NCI-H345 (cell line): Measurements from ENCODE around the gene FSTL3.
A peak's percentile ranks its signal among the peaks of the same experiment; 100 is the strongest.
"Not testable (repeated sequence)": the region's sequence is repeated elsewhere in the genome, so short reads cannot be mapped to it uniquely, and the experiment has no call there.

Source experiments
- DNase-seq: peaks from one replicate; lab custom pipeline; 2025; lab: John Stamatoyannopoulos, UW

Gene FSTL3

DNA sequence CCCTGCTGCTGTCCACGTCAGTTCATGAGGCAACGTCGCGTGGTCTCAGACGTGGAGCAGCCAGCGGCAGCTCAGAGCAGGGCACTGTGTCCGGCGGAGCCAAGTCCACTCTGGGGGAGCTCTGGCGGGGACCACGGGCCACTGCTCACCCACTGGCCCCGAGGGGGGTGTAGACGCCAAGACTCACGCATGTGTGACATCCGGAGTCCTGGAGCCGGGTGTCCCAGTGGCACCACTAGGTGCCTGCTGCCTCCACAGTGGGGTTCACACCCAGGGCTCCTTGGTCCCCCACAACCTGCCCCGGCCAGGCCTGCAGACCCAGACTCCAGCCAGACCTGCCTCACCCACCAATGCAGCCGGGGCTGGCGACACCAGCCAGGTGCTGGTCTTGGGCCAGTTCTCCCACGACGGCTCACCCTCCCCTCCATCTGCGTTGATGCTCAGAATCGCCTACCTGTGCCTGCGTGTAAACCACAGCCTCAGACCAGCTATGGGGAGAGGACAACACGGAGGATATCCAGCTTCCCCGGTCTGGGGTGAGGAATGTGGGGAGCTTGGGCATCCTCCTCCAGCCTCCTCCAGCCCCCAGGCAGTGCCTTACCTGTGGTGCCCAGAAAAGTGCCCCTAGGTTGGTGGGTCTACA, 6.6 kb downstream of the FSTL3 start:
- no peak for DNase-seq

DNA sequence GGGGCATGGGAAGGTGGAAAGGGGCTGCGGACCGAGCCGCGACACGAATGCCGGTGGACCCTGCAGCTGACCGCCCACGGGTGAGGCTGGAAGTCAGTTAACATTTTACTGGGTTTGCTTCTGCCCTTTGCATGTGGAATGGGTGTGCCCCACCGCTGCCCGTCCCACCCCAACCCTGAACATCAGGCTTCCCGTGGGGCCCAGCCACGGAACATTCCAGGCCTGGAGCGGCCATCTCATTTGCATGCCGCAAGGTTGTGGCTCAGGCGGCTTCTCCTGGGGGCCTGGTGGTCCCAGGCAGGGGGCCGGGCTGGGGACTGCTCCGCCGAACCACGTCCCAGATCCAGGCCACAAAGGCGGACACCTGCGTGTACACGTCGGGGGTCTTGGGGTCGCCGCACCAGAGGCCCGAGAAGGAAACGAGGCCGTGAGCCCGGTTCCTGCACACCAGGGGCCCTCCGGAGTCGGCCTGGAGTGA, 9.3 kb downstream of the FSTL3 start:
- DNase-seq, result no peak

DNA sequence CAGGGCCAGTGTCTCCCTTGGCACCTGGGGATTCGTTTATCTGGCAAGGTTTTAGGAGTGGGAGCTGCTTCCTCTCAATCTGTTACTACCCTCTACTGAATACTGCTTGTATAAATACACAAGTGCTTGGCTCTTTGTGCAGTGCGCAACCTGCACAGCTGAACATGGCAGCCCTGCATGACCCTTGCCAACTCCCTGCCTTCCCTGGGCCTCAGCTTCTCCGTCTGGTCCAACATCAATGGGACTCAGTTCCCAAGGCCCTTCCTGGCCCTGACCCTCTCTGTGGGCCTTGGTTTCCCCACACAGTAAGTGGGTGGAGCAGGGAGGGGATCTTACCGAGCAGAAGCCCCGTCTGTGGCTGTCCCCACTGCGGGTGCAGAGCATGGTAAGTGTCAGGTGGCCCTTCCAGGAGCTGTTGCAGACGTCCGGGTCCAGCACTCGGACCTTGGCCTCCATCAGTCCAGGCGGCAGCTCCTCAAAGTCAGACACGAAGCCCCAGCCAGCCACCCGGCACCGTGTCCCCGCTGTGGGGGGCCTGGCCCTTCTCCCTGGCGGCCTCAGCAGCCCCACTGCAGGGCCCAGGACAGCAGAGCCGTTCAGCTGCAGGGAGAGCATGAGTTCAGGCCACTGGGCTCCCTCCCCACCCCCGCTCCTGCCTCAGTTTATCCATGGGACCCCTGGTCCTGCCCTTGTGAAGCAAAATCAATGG, 10.6 kb downstream of the FSTL3 start:
- no peak for DNase-seq

DNA sequence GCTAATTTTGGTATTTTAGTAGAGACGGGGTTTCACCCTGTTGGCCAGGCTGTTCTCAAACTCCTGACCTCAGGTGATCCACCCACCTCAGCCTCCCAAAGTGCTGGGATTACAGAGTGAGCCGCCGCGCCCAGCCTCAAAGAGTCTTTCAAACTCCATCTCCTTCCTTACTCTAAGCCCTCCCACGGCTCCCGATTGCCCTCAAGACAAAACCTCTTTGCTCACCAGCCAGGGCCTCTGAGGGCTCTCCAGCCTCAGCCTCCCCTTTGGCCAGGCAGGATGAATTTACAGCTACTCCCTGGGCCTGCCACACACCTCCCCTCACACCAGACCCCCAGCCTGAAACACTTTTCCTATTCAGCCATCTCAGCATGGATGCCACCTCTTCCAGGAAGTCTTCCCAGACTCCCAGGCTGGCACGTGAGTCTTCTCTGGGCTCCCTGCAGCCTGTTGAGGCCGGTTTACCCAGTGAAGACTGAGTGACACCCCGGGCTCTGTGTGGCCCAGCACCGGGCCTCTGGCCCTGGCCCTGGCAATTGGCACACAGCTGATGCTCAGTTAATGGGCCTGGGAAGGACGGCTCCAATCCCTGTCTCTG, 11.5 kb downstream of the FSTL3 start:
- no peak for DNase-seq

DNA sequence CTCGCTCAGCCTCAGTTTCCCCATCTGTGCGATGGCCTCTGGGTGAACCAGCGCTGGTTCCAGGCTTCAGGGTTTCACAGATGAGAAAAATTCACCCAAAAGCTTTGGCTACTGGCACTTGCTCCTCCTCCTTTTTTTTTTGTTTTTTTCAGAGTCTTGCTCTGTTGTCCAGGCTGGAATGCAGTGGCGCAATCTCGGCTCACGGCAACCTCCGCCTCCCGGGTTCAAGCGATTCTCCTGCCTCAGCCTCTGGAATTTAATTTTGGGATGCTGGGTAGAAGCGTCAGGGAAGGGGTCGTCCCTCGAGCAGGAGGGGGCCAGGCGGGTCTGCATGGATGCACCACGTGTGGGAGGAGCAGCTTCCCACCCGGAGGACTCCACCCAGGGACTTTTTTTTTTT, 12.0 kb downstream of the FSTL3 start:
- DNase-seq, result no peak

DNA sequence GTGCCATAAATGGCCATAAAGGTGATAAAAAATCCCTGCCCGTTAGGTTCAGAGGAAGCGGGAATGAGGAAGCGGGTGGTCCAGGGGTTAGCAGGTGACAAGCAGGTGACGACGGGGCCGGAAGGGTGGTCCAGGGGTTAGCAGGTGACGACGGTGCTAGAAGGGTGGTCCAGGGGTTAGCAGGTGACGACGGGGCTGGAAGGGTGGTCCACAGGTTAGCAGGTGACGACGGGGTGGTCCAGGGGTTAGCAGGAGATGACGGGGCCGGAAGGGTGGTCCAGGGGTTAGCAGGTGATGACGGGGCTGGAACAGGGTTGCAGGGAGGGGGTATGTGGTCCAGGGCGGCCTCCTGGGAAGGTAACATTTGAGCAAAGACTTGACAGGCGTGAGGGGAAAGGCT, 12.8 kb downstream of the FSTL3 start:
- no peak for DNase-seq

DNA sequence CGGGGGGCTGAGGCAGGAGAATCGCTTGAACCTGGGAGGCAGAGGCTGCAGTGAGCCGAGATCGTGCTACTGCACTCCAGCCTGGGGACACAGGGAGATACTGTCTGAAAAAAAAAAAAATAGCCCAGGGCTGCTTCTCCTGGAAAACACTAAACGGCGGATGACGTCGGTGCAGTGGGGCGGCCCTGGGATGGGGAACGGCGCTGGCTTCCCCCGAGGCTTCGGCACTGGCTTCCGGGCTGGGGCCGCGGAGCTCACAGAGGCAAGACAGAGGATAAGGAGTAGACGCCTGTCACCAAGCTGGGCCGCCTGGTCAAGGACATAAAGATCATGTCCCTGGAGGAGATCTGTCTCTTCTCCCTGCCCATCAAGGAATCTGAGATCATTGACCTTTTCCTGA, 14.0 kb downstream of the FSTL3 start:
- no peak for DNase-seq

DNA sequence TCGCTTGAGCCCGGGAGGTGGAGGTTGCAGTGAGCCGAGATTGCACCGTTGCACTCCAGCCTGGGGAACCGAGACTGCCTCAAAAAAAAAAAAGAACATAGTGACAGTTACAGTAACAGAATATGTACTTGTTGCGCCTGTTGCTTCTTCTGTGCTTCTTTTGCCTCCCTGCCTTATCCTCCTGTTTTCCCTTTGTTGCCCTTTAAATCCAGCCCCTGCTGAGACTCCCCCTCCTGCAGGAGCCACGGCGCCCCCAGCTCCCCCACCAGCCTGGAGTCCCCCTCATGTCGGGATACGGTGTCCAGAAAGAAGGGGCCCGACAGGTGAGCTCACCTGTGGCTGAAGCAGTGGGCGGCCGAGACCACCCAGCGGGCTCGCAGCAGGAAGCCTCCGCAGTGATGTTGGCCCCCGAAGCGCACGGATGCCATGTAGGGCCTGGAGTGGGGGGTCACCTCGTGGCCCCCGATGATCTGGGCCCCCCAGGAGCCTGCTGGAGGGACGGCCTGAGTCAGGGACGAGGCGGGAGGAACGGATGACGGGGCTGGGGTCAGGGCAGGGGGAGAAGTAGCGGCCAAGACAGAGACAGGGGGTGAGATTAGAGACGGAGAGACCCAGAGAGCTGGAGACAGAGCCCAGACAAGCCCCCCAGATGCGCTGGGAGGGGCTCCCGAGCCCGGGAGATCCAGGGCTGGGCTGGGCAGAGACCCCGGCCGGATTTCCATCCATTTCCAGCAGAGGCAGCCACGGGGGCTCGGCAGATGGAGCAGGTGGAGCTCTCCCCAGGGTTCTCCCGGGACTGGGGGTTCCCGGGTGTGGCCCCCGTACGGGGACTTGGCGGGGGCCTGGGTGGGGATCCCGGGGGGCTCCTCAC, 18.5 kb downstream of the FSTL3 start:
- no peak for DNase-seq

DNA sequence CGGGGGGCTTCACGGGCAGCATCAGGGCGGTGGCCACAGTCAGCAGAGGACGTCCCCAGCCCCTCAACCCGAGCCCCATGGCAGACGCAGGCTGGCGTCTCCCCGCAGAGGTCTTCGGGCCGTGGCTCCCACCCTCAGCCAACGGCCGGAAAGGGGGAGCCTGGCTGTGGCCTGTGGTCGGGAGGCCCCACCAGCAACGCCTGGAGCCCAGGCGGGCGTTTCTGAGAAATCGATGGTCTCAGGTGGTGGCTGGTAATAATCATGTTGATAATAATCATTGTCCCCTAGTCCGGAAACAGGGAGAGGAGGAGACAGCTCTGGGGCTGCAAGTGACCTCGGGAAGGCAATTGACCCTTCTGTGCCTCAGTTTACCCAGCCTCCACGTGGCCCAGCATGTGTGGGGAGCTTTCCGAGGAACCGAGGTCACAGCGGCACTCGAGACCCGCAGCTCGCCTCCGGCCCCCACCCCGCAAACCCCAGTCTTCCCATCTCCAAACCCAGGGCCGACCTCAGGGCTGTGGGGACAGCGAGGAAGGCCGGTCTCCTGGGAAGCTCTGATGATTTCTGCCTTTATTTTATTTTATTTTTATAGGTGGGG, 19.3 kb downstream of the FSTL3 start, which contains the start of gene PRSS57:
PRSS57 (minus strand) TSS at position 101 of the 598 bp plus-strand sequence; CDS start at position 79, 22 bp downstream.
- DNase-seq, result no peak

DNA sequence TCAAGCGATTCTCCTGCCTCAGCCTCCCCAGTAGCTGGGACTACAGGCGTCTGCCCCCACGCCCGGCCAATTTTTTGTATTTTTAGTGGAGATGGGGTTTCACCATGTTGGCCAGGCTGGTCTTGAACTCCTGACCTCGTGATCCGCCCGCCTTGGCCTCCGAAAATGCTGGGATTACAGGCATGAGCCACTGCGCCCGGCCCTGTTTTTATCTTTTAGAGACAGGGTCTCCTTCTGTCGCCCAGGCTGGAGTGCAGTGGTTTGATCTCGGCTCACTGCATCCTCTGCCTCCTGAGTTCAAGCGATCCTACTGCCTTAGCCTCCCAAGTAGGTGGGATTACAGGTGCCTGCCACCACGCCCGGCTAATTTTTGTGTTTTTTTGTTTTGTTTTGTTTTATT, 22.3 kb downstream of the FSTL3 start:
- not testable (repeated sequence) for DNase-seq

DNA sequence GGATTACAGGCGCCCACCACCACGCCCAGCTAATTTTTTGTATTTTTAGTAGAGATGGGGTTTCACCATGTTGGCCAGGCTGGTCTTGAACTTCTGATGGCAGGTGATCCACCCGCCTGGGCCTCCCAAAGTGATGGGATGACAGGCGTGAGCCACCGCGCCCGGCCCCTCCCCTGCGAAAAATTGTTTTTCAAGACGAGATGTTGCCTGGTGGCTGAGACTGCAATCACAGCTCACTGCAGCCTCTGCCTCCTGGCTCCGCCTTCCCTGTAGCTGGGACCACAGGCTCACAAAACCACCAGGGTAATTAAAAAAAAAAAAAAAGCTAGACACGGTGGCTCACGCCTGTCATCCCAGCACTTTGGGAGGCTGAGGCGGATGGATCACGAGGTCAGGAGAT, 23.7 kb downstream of the FSTL3 start:
- DNase-seq, result not testable (repeated sequence)

DNA sequence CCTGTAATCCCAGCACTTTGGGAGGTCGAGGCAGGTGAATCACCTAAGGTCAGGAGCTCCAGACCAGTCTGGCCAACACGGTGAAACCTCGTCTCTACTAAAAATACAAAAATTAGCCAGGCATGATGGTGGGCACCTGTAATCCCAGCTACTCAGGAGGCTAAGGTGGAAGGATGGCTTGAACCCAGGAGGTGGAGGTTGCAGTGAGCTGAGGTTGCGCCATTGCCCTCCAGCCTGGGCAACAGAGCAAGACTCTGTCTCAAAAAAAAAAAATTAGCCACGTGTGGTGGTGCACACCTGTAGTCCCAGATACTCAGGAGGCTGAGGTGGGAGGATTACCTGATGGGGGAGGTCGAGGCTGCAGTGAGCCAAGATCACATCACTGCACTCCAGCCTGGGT, 26.7 kb downstream of the FSTL3 start:
- not testable (repeated sequence) for DNase-seq

DNA sequence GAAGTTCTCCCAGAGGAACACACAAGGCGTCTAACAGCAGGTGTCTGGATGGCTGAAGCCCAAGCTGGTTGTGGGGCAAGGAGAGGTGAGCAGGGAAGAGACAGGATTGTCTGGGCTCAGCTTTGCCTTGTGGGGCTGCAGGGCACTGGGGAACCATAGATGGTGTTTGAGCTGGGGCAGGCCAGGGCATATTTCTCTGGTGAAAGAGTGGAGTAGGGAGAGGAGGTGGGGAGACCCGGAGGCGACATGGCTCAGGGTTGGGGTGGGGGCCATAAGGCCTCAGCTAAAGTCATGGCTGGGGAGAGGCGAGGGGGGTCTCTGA, 27.1 kb downstream of the FSTL3 start:
- no peak for DNase-seq

DNA sequence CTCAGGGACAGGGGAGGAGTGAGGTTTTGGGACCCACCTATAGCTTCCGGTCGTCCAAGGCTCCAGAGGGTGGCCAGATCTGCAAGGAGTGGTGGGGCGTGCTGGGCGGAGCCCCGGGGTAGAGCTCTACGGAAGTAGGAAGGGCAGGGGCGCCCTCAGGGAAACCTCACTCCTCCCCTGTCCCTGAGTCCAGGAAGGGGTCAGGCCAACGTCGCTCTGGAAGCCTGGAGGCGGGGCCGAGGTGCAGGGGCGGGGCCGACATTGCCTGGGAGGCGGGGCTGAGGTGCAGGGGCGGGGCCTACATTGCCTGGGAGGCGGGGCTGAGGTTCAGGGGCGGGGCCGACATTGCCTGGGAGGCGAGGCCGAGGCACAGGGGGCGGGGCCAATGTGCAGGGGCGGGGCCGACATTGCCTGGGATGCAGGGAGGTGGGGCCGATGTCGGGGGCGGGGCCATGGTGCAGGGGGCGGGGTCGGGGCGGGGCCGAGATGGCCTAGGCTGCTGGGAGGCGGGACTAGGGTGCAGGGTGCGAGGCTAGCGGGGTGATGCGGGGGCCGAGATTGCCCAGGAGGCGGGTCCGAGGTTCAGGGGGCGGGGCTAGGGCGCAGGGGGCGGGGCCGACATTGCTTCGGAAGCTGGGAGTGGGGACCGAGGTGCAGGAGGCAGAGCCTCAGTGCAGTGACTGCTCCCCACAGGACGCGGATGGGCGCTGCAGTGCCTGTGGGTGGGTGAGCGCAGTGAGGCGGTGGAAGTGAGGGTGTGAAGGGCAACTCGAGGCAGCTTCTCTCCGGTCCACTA, 27.7 kb downstream of the FSTL3 start:
- DNase-seq, result peak; percentile 59

DNA sequence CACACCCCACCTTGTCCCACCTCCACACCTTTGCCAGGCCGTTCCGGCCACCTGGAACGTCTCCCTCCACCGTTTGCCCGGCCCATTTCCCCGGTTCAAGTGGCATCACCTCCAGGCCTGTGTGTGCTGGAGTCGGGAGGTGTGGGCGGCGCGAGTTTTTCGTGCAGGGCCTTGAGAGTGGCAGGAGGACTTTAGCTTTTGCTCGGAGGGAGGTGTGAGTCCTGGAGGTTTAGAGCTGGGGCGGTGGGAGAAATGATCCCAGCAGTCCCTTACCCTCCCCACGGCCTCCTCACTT, 28.2 kb downstream of the FSTL3 start:
- no peak for DNase-seq

DNA sequence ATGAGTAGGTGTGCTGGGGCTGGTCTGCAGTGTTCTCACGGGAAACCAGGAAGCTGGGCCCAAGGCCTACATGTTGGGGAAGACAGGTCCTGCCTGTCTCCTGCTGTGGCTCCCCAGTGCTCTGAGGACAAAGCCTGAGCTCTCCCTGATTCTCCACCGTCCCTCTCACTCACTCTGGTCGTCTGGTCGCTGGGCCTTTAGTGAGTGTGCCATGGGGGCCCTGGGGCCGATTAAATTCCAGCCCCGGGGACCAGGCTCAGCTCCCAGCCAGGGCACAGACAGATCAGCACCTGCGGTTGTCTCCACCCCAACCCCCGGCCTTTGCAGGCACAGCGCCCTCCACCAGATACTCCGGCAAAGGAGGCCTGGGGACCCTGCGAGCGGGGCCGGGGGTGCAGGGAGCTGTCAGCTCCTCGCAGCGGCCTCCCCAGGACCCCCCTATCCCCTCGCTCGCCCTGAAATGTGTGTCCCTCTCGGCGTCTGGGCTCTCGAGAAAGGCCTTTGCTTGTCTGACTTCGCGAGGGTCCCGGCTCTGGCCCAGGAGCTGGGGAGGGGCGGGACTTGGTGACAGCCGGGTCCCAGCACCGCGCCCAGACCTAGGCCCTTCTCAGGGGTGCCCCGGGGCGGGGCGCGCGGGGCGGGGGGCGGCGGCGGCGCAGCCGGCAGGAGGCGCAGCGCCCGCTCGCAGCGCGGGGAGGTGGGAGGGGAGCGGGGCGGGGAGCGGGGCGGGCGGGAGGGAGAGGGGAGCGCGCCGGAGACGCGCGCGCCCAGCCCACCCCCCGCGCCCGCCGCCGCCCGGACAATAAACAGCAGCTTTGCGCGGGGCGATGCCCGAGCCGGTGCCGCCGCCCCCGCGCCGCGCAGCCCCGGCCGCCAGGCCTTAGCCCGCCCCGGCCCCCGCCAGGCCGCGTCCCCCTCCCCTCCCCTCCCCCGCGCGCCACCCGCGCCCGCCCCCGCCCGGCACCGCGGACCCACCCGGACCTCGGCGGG, 32.3 kb downstream of the FSTL3 start, which contains the start of gene PALM:
PALM (plus strand) TSS at position 782 of the 990 bp plus-strand sequence. CDS start 212 bp downstream, outside the sequence.
- peak; percentile 69 for DNase-seq

DNA sequence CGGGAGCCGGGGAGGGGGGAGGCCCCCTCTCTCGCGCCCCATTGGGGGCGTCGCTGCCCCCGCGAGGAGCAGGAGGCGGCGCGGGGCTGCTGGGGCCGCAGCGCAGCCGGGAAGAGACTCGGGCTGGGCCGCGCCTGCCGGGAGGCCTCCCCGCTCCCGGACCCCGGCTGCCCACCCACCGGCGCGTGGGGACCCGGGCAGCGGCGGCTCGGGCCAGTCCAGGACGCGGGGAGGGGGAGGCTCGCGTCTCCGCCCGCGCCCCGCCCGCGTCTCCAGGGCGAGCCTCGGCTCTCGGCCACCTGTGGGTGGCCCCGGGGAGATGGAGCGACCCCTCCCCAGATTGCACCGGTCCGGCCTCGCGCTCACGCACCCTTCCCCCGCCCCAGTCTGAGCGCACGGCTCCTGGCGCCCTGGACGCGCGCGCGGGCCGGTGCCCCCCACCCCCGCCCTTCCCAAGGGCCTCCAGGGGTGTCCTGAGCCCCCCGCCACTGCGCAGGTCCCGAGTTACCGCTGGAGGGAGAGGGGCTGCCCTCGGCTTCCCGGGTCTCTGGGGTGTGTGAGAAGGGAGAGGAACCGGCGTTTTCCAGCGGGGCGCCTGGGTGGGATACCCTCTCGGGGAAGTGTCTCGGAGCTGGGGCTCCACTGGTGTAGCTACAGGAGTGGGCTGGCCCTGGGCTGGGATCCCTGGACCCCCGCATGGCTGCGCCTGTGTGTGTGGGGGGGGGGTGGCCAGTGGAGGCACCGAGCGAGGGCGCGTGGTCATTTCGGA, 33.2 kb downstream of the FSTL3 start:
- no peak for DNase-seq

DNA sequence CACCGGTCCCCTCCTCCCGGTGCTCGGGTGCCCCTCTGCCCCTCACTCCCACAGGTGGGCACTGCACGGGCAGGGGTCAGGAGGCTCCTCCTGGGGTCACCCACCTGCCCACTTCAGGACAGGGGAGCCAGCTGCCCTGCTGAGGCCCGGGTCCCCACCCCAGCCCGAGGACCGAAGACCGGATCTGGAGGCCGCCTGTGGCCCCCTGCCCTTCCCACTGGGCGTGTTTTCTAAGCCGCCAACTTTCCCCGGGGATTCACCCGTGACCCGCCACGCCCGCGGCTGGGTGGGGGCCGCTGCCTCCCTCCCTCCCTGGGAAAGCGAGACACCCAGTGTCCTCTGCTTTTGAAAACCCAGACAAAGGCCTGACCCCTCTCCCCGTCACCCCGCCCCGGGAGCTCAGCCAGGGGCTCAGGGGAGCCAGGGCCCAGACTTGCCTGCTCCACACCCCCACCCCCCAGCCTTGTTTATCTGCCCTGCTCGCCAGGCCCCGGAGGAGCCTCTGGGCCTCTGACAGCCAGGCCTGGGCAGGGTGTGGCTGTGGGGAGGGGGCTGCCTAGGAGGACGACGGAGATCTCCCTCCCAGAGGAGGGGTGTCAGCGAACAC, 33.9 kb downstream of the FSTL3 start:
- no peak for DNase-seq

DNA sequence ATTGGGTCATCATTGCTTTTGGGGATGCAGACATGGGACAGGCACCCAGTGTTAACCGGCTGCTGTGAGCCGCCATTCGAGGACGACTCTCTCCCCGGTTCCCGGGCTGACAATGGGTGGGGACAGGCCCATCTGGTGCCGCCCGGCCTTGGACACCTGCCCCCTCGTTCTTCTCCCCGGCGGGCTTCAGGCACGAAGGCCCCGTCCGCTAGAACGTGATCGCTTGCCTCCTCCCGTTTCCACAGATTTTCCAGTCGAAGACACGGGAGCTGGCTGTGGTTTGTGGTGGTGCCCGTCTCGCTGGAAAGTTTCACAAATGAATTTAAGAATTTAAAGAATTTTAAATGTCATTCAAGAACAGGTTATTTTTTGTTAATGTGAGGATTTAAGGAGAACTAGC, 34.6 kb downstream of the FSTL3 start:
- no peak for DNase-seq
